Stimulated activated naive B cell treated with anti-CD40 and anti-IgM and Interleukin-4, amounts not matched to agents 10 μg/mL and 1 μg/mL and 100 μg/mL, for 72 hours (primary cell): Measurements from ENCODE around the gene SNORC.
A peak's percentile ranks its signal among the peaks of the same experiment; 100 is the strongest.
"Not testable (repeated sequence)": the region's sequence is repeated elsewhere in the genome, so short reads cannot be mapped to it uniquely, and the experiment has no call there.

ENCODE experiments used
- ATAC-seq, 2 donors: fragments of 150-1000 bp; cut with Tn5 transposase; replicated peaks; 2 replicates each; pipeline ENCODE4 v1.10.0; 2021; ENCODE audit warnings: moderate library complexity in 1 of 2
- DNase-seq: peaks from one replicate; pipeline ENCODE4 v3.0.0; 2021
- H3K27ac Mint-ChIP-seq: one replicate; pipeline ENCODE4 v1.8.0; 2022; ENCODE audit warnings: mild to moderate bottlenecking, mixed read lengths
- H3K27me3 Mint-ChIP-seq, 2 donors: one replicate each; pipeline ENCODE4 v1.8.0; 2022; ENCODE audit warnings: mixed read lengths in 2 of 2
- H3K36me3 Mint-ChIP-seq, 2 donors: one replicate each; pipeline ENCODE4 v1.8.0; 2022; ENCODE audit warnings: mixed read lengths in 2 of 2, mild to moderate bottlenecking in 1 of 2
- H3K4me1 Mint-ChIP-seq, 2 donors: one replicate each; pipeline ENCODE4 v1.8.0; 2022; ENCODE audit warnings: mixed read lengths in 2 of 2, mild to moderate bottlenecking in 1 of 2
- H3K4me3 Mint-ChIP-seq, 2 donors: one replicate each; pipeline ENCODE4 v1.8.0; 2022; ENCODE audit warnings: mild to moderate bottlenecking in 2 of 2, mixed read lengths in 2 of 2, moderate library complexity in 1 of 2
- H3K9me3 Mint-ChIP-seq, 2 donors: one replicate each; pipeline ENCODE4 v1.8.0; 2022; ENCODE audit warnings: mixed read lengths in 2 of 2, mild to moderate bottlenecking in 1 of 2

The SNORC gene

DNA sequence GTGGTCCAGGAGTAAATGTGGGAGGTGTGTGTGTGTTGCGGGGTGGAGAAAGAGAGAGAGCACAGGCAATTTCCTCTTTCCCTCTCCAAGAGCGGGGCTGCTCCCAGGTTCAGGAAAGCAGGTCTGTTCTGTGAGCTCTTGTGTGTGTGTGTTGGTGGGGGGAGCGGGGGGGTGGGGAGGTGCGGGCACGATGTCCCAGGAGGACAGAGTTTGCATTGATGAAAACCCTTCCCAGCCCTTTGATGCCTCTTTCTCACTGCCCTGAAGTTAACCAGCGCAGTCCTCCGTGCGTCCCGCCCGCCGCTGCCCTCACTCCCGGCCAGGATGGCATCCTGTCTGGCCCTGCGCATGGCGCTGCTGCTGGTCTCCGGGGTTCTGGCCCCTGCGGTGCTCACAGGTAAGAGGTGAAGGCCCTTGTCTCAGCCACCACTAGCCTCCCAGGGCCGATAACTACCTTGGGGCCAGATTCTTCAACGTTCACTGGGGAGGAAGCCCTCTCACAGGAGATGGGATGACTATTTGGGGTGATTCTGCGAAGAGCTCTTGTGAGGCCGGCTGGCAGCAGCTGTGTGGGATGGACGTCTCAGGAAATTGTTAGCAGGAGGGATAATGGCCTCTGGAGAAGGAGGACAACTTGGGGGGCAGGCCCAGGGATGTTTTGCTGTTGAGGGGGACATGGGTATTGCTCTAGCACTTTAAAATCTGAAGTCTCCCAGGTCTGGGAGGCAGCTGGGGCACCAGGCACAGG lies at the start of gene SNORC:
TSS of gene SNORC (plus strand) at position 247 of the 748 bp plus-strand sequence. CDS start at position 325, 78 bp downstream.
- Mint-ChIP-seq H3K27me3 (peaks cover 3 to 10% of the 10 kb centered on the region in 2 donors), H3K4me1 (peaks cover 7 to 8% of the 10 kb centered on the region in 2 donors), H3K4me3 (no peak within 1 kb of the TSS), H3K27ac (peak within 1 kb of the TSS; percentile 16), H3K9me3 (no peaks in the 10 kb centered on the region), H3K36me3 (peaks cover 9 to 10% of the 10 kb centered on the region in 2 donors)
- DNase-seq (no peak), ATAC-seq (no peak)

DNA sequence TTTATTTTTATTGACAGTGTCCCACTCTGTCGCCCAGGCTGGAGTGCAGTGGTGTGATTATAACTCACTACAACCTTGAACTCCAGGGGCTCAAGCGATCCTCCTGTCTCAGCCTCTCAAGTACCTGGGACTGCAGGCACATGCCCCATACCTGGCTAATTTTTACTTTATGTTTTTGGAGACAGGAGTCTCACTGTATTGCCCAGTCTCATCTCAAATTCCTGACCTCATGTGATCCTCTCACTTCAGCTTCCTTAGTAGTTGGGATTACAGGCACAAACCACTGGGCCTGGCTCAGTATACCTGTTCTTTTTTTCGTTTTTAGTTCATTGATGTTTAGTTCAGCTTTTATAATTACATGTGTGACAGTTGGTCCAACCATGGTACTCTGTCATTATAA lies 40.1 kb upstream of the SNORC start:
- H3K9me3 Mint-ChIP-seq: no peaks in the 10 kb centered on the region
- no peak overlapping the region for H3K27ac Mint-ChIP-seq
- no peaks in the 10 kb centered on the region for H3K27me3 Mint-ChIP-seq
- H3K4me3 Mint-ChIP-seq: no peak overlapping the region
- ATAC-seq (no peak), DNase-seq (no peak)
- peaks cover 0 to 8% of the 10 kb centered on the region in 2 donors for H3K4me1 Mint-ChIP-seq
- H3K36me3 Mint-ChIP-seq: peaks cover 40 to 74% of the 10 kb centered on the region in 2 donors

DNA sequence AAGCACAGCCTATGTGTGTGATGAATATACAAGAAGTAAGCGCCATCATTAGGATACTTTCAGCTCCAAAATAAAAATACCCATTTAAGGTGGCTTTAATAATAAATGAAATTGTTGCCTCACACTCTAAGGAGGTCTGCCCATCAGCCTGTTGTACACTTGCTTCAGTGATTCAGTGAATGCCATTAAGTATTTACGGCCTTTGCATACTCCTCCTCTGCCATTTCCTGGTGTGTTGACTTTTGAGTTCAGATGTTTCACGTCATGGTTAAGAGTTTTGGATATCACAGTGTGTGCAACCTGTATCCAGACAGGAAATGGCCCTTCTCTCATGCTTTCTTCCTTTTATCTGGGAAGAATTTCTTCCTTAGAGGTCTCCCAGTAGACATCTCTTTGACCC lies 38.6 kb upstream of the SNORC start:
- no peak for DNase-seq
- H3K9me3 Mint-ChIP-seq: no peaks in the 10 kb centered on the region
- peaks cover 35 to 70% of the 10 kb centered on the region in 2 donors for H3K36me3 Mint-ChIP-seq

DNA sequence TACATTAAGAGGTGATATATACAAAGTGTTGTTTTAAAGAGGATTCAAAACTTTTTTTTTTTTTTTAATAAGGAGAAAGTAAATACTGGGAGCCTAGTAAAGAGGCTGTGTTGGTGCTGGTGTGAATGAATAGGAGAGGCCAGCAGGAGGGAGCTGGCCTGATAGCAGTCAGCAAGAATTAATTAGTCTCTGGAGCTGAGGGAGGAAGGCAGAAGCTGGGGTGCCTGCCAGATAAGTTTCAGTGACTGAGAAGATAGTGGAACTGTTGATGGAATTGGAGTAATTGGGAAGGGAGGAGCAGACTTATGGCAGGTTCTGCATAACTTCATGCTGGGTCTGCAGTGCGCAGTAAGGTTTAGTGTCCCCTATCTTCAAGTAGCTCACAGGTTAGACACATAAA lies 36.2 kb upstream of the SNORC start:
- peaks cover 35 to 78% of the 10 kb centered on the region in 2 donors for H3K36me3 Mint-ChIP-seq
- H3K4me3 Mint-ChIP-seq: no peak overlapping the region
- no peaks in the 10 kb centered on the region for H3K9me3 Mint-ChIP-seq
- ATAC-seq: no peak
- DNase-seq: no peak
- no peak overlapping the region for H3K27ac Mint-ChIP-seq
- H3K27me3 Mint-ChIP-seq: no peaks in the 10 kb centered on the region
- peaks cover 17 to 29% of the 10 kb centered on the region in 2 donors for H3K4me1 Mint-ChIP-seq

More for the DNA sequence above, 38.6 kb upstream of the SNORC start:
- Mint-ChIP-seq H3K4me1 (peaks cover 0 to 8% of the 10 kb centered on the region in 2 donors), H3K27ac (no peak overlapping the region), H3K4me3 (no peak overlapping the region), H3K27me3 (no peaks in the 10 kb centered on the region)
- ATAC-seq: no peak

DNA sequence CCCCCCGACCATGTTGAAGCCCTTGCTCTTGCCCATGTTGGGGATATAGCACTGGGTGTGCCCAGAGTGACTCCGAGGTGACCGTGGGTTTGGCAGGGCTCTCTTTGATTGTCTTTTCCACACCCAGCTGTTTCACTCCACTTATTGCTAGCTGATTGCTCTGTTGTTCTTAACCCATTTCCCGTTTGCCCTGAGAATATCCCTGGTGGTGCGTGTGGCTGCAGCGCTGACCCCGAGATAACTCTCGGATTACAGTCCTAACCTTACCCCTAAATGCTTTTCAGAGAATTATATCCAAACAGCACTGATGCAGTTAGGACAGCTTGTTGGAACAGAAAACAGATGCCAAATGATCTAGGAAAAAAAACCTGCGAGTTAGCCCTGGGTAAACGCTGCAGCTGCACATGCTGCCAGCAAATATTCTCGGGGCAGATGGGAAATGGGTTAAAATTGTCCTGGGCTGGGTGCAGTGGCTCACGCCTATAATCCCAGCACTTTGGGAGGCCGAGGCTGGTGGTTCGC lies 34.3 kb upstream of the SNORC start:
- Mint-ChIP-seq H3K4me1 (peaks cover 22 to 42% of the 10 kb centered on the region in 2 donors), H3K9me3 (no peaks in the 10 kb centered on the region), H3K36me3 (peaks cover 44 to 82% of the 10 kb centered on the region in 2 donors)

DNA sequence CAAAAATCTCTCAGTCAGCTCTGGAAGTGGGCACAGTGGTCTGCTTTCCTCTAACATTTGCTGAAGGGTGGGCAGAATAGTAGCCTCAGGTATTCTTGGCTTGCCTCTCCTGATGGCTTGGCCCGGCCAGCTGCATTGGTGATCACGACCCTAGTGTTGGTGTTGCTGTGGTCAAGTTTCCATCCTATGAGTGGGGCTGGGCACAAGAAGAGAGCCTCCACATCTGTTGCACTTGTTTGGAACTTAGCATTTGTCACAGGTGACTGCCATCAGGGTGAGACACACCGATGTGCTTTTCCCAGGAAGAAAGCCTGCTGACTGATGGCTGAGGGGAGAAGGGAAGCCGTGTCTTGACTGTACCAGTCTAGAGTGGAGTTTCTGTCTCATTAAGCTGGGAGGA lies 33.1 kb upstream of the SNORC start:
- Mint-ChIP-seq H3K4me3 (no peak overlapping the region), H3K36me3 (peaks cover 40 to 78% of the 10 kb centered on the region in 2 donors), H3K27ac (peak overlapping the region; percentile 77), H3K9me3 (no peaks in the 10 kb centered on the region), H3K27me3 (no peaks in the 10 kb centered on the region), H3K4me1 (peaks cover 22 to 42% of the 10 kb centered on the region in 2 donors)
- DNase-seq (no peak), ATAC-seq (no peak)

More for the DNA sequence above, 34.3 kb upstream of the SNORC start:
- ATAC-seq (no peak), DNase-seq (no peak)
- Mint-ChIP-seq H3K27me3 (no peaks in the 10 kb centered on the region), H3K4me3 (no peak overlapping the region), H3K27ac (no peak overlapping the region)

DNA sequence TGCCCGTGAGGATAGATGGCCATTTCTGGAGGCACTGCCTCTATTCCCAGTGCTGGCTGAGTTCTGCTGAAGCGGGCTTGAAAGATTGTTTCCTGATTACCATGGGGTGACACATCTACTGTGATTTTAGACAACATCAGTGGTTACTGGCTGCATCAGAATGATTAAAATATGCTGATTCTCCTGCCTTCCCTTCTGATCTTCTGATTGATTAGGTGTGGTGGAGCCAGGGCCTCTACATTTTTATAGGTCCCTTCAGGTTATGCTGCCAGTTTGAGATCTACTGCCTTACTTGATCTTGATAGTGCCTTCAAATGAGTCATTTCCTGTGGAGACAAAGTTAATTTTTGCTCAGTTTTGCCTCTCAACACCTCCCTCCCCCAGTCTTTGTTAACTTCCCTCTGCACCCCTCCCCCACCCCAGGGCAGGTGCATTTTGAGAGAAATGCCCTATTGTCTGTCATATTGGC lies 31.6 kb upstream of the SNORC start:
- DNase-seq (peak; percentile 12), ATAC-seq (peak; percentile 91 to 96)
- Mint-ChIP-seq H3K27me3 (no peaks in the 10 kb centered on the region), H3K9me3 (no peaks in the 10 kb centered on the region), H3K4me3 (peak overlapping the region; percentile 46 to 47), H3K36me3 (peaks cover 42 to 78% of the 10 kb centered on the region in 2 donors), H3K27ac (peak overlapping the region; percentile 87), H3K4me1 (peaks cover 22 to 40% of the 10 kb centered on the region in 2 donors)

DNA sequence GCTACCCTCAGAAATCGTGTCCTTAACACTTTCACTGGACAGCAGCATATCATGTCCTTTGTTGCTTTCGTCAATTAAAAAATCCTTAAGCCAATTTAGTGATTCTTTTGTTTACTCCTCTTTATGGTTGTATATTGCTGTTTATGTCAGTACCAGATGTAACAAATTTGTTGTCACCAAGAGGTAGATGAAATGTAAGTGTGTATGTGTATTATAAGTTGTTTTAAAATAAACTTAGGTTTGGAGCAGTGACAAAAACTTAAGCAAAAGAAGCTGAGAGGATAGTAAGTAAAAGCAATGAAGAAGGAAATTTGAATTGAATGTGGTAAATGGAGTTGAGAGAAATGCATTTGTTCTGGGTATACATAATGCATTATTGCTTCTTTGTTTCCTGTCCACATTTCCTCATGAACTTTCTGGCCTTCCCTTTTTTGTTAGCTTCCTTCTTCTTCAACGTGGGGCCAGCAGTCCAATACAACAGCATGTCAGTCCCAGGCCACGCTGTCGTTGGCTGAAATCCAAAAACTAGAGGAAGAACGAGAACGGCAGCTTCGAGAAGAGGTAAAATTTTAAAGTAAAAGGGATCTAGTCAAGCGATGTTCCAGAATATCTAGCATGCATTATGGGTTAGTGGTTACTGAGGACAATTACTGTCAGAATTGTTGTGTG lies 30.5 kb upstream of the SNORC start:
- ATAC-seq: no peak
- Mint-ChIP-seq H3K9me3 (no peaks in the 10 kb centered on the region), H3K4me1 (peaks cover 22 to 33% of the 10 kb centered on the region in 2 donors), H3K27me3 (no peaks in the 10 kb centered on the region), H3K4me3 (no peak overlapping the region), H3K27ac (peak overlapping the region; percentile 77), H3K36me3 (peaks cover 43 to 76% of the 10 kb centered on the region in 2 donors)
- no peak for DNase-seq

DNA sequence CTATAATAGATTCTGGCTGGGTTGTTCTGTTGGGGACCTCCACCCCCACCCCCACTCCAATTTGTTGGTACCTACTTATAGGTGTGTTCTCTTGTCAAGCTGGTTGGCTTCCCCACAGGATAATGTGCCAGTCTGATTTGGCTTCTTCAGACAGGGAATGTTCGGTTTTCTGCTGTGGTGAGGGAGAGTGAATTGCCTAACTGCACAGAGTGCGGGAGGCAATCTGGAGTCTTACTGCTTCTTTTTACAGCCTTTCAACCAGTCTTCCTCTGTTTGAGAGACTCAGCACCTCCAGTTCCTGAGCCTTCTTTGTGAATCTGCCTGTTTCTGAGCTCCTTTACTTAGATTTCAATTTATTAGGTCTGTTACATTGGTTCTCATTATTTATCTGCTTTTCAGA lies 27.4 kb upstream of the SNORC start:
- Mint-ChIP-seq H3K4me3 (no peak overlapping the region), H3K27me3 (no peaks in the 10 kb centered on the region), H3K9me3 (no peaks in the 10 kb centered on the region), H3K4me1 (peaks cover 16 to 24% of the 10 kb centered on the region in 2 donors), H3K27ac (peak overlapping the region; percentile 42), H3K36me3 (peaks cover 39 to 69% of the 10 kb centered on the region in 2 donors)
- ATAC-seq (no peak), DNase-seq (no peak)

DNA sequence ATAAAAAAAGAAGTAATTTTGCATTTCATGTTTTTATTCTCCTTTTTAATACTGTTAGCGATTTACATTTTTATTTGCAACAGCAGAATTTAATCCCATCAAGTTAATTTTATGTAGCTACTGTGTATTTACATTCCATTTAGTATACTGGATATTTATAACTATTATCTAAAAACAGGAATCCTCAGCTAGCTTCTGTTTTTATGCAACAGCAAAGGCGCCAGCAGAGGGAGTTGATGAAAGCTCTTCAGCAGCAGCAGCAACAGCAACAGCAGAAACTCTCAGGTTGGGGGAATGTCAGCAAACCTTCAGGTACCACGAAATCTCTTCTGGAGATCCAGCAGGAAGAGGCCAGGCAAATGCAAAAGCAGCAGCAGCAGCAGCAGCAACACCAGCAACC lies 26.2 kb upstream of the SNORC start:
- Mint-ChIP-seq H3K36me3 (peaks cover 45 to 70% of the 10 kb centered on the region in 2 donors), H3K4me3 (no peak overlapping the region), H3K4me1 (peaks cover 5 to 12% of the 10 kb centered on the region in 2 donors), H3K9me3 (no peaks in the 10 kb centered on the region), H3K27ac (peak overlapping the region; percentile 73), H3K27me3 (no peaks in the 10 kb centered on the region)
- ATAC-seq (no peak), DNase-seq (no peak)

DNA sequence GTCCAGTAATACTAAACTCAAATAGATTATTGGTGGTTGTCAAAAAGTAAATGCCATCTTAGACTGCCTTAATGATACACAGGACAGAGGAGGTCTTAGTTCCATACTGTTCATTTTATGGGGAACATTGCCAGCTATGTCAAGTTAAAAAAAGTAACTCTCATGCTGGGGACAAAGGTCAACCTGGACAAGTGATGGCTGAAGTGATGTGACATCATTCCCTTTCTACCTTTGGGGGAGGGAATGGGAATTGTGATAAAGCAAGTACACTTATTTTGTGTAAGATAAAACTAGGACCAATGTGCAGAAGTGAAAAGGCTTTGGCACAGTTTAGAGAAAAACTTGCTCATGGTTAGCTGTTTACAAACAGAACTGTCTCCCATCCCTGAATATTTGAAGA lies 24.0 kb upstream of the SNORC start:
- ATAC-seq (no peak), DNase-seq (no peak)
- no peaks in the 10 kb centered on the region for H3K27me3 Mint-ChIP-seq
- peaks cover 41 to 63% of the 10 kb centered on the region in 2 donors for H3K36me3 Mint-ChIP-seq
- no peak overlapping the region for H3K27ac Mint-ChIP-seq
- no peak overlapping the region for H3K4me3 Mint-ChIP-seq
- no peaks in the 10 kb centered on the region for H3K4me1 Mint-ChIP-seq
- H3K9me3 Mint-ChIP-seq: no peaks in the 10 kb centered on the region

DNA sequence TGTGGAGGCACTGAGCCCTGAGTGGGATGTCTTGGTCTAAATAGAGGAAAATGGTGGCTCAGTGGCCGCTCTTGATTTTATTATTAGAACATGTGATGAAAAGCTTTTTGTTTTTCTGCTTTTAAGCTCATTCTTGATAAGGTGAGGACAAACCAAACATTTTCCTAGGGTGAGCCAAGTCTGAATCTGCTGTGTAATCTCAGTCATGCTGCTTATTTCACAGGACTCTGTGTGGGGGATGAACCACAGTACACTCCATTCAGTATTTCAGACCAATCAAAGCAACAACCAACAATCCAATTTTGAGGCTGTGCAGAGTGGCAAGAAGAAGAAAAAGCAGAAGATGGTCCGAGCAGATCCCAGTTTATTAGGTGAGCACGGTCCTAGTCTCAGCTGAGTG lies 20.0 kb upstream of the SNORC start:
- no peaks in the 10 kb centered on the region for H3K9me3 Mint-ChIP-seq
- no peaks in the 10 kb centered on the region for H3K27me3 Mint-ChIP-seq
- DNase-seq (no peak), ATAC-seq (no peak)
- H3K4me1 Mint-ChIP-seq: peaks cover 3 to 5% of the 10 kb centered on the region in 2 donors
- peaks cover 32 to 52% of the 10 kb centered on the region in 2 donors for H3K36me3 Mint-ChIP-seq
- no peak overlapping the region for H3K27ac Mint-ChIP-seq
- H3K4me3 Mint-ChIP-seq: no peak overlapping the region

DNA sequence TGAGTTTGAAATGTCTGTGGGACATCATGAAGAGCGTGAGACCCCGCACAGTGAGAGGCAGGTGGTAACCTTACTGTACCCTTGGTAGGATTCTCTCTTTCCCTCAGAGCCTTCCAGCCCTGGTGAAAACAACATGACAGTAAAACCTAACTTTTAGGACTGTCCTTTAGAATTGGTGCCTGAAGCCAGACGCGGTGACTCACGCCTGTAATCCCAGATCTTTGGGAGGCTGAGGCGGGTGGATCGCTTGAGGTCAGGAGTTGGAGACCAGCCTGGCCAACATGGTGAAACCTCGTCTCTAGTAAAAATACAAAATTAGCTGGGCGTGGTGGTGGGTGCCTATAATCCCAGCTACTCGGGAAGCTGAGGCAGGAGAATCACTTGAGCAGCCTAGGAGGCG lies 18.0 kb upstream of the SNORC start:
- ATAC-seq, H3K4me3 Mint-ChIP-seq: not testable (repeated sequence)
- H3K36me3 Mint-ChIP-seq: peaks cover 36 to 52% of the 10 kb centered on the region in 2 donors

DNA sequence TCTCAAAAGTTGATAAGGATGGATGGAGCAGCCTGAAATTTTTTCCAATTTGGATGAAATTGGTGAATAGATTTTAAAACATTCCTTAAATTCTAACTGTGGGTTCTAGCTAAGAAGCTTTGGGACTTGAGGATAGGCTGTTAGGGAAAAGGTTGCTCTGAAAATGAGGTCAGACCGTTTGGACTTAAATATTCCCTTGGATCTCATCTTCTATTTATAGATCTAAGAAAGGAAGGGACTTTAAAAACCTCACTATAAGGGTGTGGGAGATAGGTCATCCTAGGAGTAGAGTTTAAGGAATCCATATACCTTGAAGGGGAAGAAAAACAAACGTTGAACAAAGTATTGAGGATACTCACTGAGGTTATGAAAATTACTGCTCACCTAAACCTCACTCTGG lies 17.4 kb upstream of the SNORC start:
- H3K27me3 Mint-ChIP-seq: no peaks in the 10 kb centered on the region
- H3K4me3 Mint-ChIP-seq: no peak overlapping the region
- ATAC-seq (no peak), DNase-seq (no peak)
- no peak overlapping the region for H3K27ac Mint-ChIP-seq
- H3K4me1 Mint-ChIP-seq: peaks cover 3 to 5% of the 10 kb centered on the region in 2 donors
- H3K36me3 Mint-ChIP-seq: peaks cover 36 to 54% of the 10 kb centered on the region in 2 donors
- no peaks in the 10 kb centered on the region for H3K9me3 Mint-ChIP-seq

More for the DNA sequence above, 18.0 kb upstream of the SNORC start:
- H3K27ac Mint-ChIP-seq, H3K9me3 Mint-ChIP-seq, H3K4me1 Mint-ChIP-seq, DNase-seq, H3K27me3 Mint-ChIP-seq: not testable (repeated sequence)
